Ovary (tissue), 9 donors: ENCODE measurements around the gene SLC22A23. TPM values are rescaled to one million over a fixed set of nuclear protein-coding genes. Genes with fewer than 3 reads are reported as not detected.

Experiments
- DNase-seq, 5 donors: peaks; one replicate each; pipeline ENCODE4 v3.0.0-alpha.2; 2019 to 2020
- H3K27ac ChIP-seq, 2 donors: fragments of 200-600 bp; one replicate each; pipeline versions ENCODE4 v1.5.1 to v1.8.0; 2019 to 2022
- H3K27me3 ChIP-seq: fragments of 200-600 bp; one replicate; pipeline ENCODE4 v1.8.0; 2022
- H3K36me3 ChIP-seq: fragments of 200-600 bp; sonication (generic); one replicate; pipeline ENCODE4 v1.5.1; 2019
- H3K4me1 ChIP-seq: one replicate; pipeline ENCODE4 v1.8.1; 2013; ENCODE audit warnings: mild to moderate bottlenecking, moderate library complexity; ENCODE audit not compliant: insufficient read depth
- H3K4me3 ChIP-seq: fragments of 200-600 bp; sonication (generic); one replicate; pipeline ENCODE4 v1.5.1; 2017
- H3K9me3 ChIP-seq, 2 donors: fragments of 200-600 bp in 1 of 2; sonication (generic) in 1 of 2; one replicate each; pipeline versions ENCODE4 v1.5.1 to v1.8.1; 2013 to 2019; ENCODE audit warnings: mild to moderate bottlenecking in 1 of 2, moderate library complexity in 1 of 2
- CTCF ChIP-seq, 3 donors: fragments of 450-650 bp in 2 of 3; fragments of 200-600 bp in 1 of 3; IDR thresholded peaks; one replicate each; pipeline versions ENCODE4 v1.5.1 to v1.8.0; 2016 to 2022; ENCODE audit warnings: antibody characterized with exemption in 3 of 3, mild to moderate bottlenecking in 1 of 3
- EP300 ChIP-seq: sonication (generic); formaldehyde crosslinking; IDR thresholded peaks from one replicate; pipeline ENCODE4 v1.6.1; 2017; ENCODE audit warnings: antibody characterized with exemption
- POLR2A ChIP-seq: fragments of 450-650 bp; IDR thresholded peaks from one replicate; pipeline ENCODE4 v1.6.1; 2017; ENCODE audit warnings: antibody characterized with exemption, mild to moderate bottlenecking, moderate library complexity
- WGBS, 3 donors: extraction: QIAGEN DNeasy Blood & Tissue Kit in 1 of 3; methylation state at CpG; one replicate each; pipeline versions ENCODE4 v1.1.5 to v1.1.7; 2013 to 2017; 5-methylcytosine and 5-hydroxymethylcytosine counted together
- intact Hi-C, 4 donors: fragments of 100-400 bp; cut with DNase I; formaldehyde crosslinking; loops; one replicate each; pipeline versions ENCODE4 v1.11.0 to v1.15.1; 2022 to 2023
- polyA plus RNA-seq, 2 donors: library from polyadenylated mRNA; stranded (reverse); fragments of 200-250 nt in 1 of 2; fragments of 350-450 nt in 1 of 2; fragmentation: Illumina TruSeq in 1 of 2; extraction: RNeasy Lipid Tissue Mini Kit (QIAGEN cat#74804) in 1 of 2; gene quantifications; one replicate each; pipeline ENCODE4 v1.2.3, GENCODE V29; 2013 to 2014
- total RNA-seq, 7 donors: library from RNA; depleted of rRNA in 2 of 7; stranded (reverse); fragments of >200 nt in 2 of 7; fragmentation: NEBNext Ultra II Directional in 3 of 7; extraction: Animal tissue kit (Norgen Biotek cat#: 25700) in 3 of 7; gene quantifications; one replicate each; pipeline versions ENCODE4 v1.1.0 to v1.2.4, GENCODE V29; 2016 to 2023
- donor health status: DM: no; HTN: no; CAD: no; lungs with moderate emphysema.
- donor health status: DM: no; HTN: no; CAD: no.
- donor health status: Bipolar disorder and iron deficiency.
- donor health status: DM: yes; HTN: yes; CAD: no.
- donor health status: DM: no; HTN: no; CAD: no.
- donor health status: DM: yes; HTN: yes; CAD: no.

The SLC22A23 gene
- total and polyA plus RNA-seq, 9 donors: 2.3 to 31.0 (median 5.2) TPM

GRCh38 chr6:3371222-3371949 is 85.5 kb downstream of the SLC22A23 start:
- no peaks in the 10 kb centered on the region for H3K36me3 ChIP-seq
- TF ChIP-seq POLR2A (no peak), EP300 (no peak), CTCF (IDR thresholded peaks at IDR 0.05) (no peak)
- no peak overlapping the region for H3K4me3 ChIP-seq
- no peak overlapping the region for H3K27ac ChIP-seq
- no peaks in the 10 kb centered on the region for H3K9me3 ChIP-seq
- H3K27me3 ChIP-seq: no peaks in the 10 kb centered on the region
- intact Hi-C loops: no loop called here
- H3K4me1 ChIP-seq: no peaks in the 10 kb centered on the region
- 93 to 96% (median 94%) methylated on average over 5 of the region's 5 CpGs for WGBS, 3 donors
- DNase-seq: no peak

DNA sequence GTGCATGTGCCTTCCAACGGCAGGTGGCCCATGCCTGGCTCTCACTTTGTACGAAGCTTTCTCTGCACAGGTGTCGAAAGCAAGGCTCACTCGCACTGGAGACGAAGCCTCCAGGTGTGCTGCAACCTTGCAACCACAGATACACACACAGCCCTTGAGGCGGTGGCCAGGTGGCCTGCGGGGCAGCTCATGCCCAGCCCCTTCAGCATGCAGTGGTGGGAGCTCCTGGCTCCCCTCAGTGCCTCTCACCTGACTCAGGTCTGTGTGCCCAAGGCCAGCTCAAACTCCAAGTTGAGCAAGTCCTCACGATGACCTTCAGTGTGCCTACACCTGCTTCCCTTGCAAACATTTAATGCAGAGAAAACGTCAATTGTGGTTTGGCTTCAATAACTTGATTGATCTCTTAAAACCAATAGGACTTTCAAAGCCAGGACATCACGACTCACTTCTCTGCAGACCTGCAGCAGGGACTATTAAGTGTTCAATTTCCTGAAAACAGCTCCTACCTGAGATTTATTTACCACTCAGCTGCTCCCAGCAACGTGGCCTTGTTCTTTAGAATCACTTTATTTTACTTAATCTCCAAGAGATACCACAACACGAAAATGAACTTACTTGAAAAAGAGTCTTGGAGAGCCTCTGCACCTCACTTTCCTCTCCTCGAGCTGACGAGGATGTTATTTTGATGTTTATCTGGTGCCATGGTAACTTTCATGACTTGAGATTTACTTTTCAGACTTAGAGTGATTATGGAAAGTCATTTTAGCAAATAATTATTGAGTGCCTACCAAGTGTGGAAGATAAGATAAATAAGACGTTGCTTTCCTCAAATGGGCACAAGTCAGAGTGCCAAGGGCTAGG is 86.3 kb downstream of the SLC22A23 start:
- 71 to 77% (median 73%) methylated on average over 15 of the region's 15 CpGs for WGBS, 3 donors
- H3K4me1 ChIP-seq: no peaks in the 10 kb centered on the region
- intact Hi-C loops: no loop called here
- no peak for DNase-seq
- H3K4me3 ChIP-seq: no peak overlapping the region
- H3K36me3 ChIP-seq: no peaks in the 10 kb centered on the region
- H3K27ac ChIP-seq: no peak overlapping the region
- no peaks in the 10 kb centered on the region for H3K9me3 ChIP-seq
- no peaks in the 10 kb centered on the region for H3K27me3 ChIP-seq
- TF ChIP-seq EP300: no peak
- no peak for TF ChIP-seq POLR2A
- TF ChIP-seq CTCF (IDR thresholded peaks at IDR 0.05): no peak

- TF ChIP-seq EP300 (no peak), CTCF (IDR thresholded peaks at IDR 0.05) (no peak), POLR2A (no peak)
- WGBS, 3 donors: 91 to 95% (median 95%) methylated on average over 5 of the region's 5 CpGs
- Histone ChIP-seq H3K27me3 (no peaks in the 10 kb centered on the region), H3K36me3 (no peaks in the 10 kb centered on the region), H3K9me3 (no peaks in the 10 kb centered on the region), H3K4me3 (no peak overlapping the region), H3K27ac (no peak overlapping the region), H3K4me1 (no peaks in the 10 kb centered on the region)
- no peak for DNase-seq
- intact Hi-C loops: no loop called here
Observed at GRCh38 chr6:3369985-3370360, 86.9 kb downstream of the SLC22A23 start.

DNA sequence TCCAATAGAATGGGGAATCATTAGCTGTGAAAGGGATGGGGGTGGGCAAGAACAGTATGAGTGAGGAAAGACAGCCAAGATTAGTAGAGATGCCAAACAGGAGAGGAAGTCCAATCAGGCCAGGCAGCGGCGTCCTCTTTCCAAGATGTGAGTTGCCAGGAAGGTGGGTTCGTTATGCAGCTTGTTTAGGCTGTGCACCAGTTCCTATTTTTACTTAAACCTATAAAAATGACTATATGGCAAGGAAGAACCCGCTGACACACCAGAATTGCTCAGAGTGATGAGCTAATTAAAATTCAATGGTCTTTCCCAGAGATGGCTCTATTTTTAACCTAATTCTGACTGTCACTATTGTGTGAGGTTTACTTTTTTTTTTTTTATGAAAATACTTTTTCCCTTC is 88.2 kb downstream of the SLC22A23 start:
- H3K36me3 ChIP-seq: no peaks in the 10 kb centered on the region
- no peak for DNase-seq
- no peaks in the 10 kb centered on the region for H3K27me3 ChIP-seq
- no peak overlapping the region for H3K27ac ChIP-seq
- 59 to 81% (median 76%) methylated on average over 4 of the region's 4 CpGs for WGBS, 3 donors
- TF ChIP-seq CTCF (IDR thresholded peaks at IDR 0.05): no peak
- no peak for TF ChIP-seq POLR2A
- no peak for TF ChIP-seq EP300
- no peaks in the 10 kb centered on the region for H3K9me3 ChIP-seq
- intact Hi-C loops: no loop called here
- H3K4me1 ChIP-seq: no peaks in the 10 kb centered on the region
- H3K4me3 ChIP-seq: no peak overlapping the region
